Kidney (tissue), 14 donors: ENCODE data around the gene MTMR10. TPM values are rescaled to one million over a fixed set of nuclear protein-coding genes. Genes with fewer than 3 reads are reported as not detected.

ENCODE experiments used
- DNase-seq, 5 donors: peaks; one replicate each; pipeline ENCODE4 v3.0.0-alpha.2; 2013 to 2020
- FAIRE-seq: peaks from 2 replicates; lab custom pipeline; 2012; peaks lifted over from hg19 to GRCh38; lab: Jason Lieb, UNC
- H3K27ac ChIP-seq, 2 donors: one replicate each; pipeline ENCODE4 v1.7.0; 2013; ENCODE audit warnings: low read depth in 2 of 2, low read length in 2 of 2, inconsistent platforms in 1 of 2
- H3K27me3 ChIP-seq: one replicate; pipeline ENCODE4 v1.7.1; 2013; ENCODE audit warnings: low read length, inconsistent platforms; ENCODE audit not compliant: control insufficient read depth, insufficient read depth
- H3K36me3 ChIP-seq, 3 donors: one replicate each; pipeline versions ENCODE4 v1.7.0 to v1.7.1; 2013; ENCODE audit warnings: low read length in 3 of 3, control low read depth in 1 of 3, inconsistent platforms in 1 of 3; ENCODE audit not compliant: insufficient read depth in 3 of 3, control insufficient read depth in 2 of 3
- H3K4me1 ChIP-seq, 3 donors: one replicate each; pipeline versions ENCODE4 v1.7.0 to v1.7.1; 2013; ENCODE audit warnings: low read length in 3 of 3, inconsistent platforms in 1 of 3, low read depth in 1 of 3; ENCODE audit not compliant: control insufficient read depth in 2 of 3, insufficient read depth in 2 of 3
- H3K4me3 ChIP-seq, 3 donors: one replicate each; pipeline versions ENCODE4 v1.7.0 to v1.8.1; 2013; ENCODE audit warnings: low read length in 3 of 3, control low read depth in 1 of 3, inconsistent platforms in 1 of 3
- H3K9ac ChIP-seq, 3 donors: one replicate each; pipeline versions ENCODE4 v1.7.0 to v1.7.1; 2013; ENCODE audit warnings: low read length in 3 of 3, control low read depth in 1 of 3, inconsistent platforms in 1 of 3
- H3K9me3 ChIP-seq, 3 donors: one replicate each; pipeline versions ENCODE4 v1.7.0 to v1.7.1; 2013; ENCODE audit warnings: low read length in 3 of 3, control low read depth in 1 of 3, inconsistent platforms in 1 of 3; ENCODE audit not compliant: control insufficient read depth in 2 of 3, insufficient read depth in 1 of 3
- CTCF ChIP-seq: IDR thresholded peaks from 3 replicates; pipeline ENCODE4 v1.5.1; 2012; ENCODE audit warnings: mild to moderate bottlenecking, moderate library complexity, borderline replicate concordance; ENCODE audit not compliant: insufficient read depth; ENCODE audit errors: extremely low read depth
- intact Hi-C: fragments of 100-400 bp; cut with DNase I; formaldehyde crosslinking; loops from one replicate; pipeline ENCODE4 v1.11.1; 2022
- polyA plus RNA-seq: library from polyadenylated mRNA; stranded (reverse); fragments of 350-450 nt; fragmentation: Illumina TruSeq; extraction: RNeasy Lipid Tissue Mini Kit (QIAGEN cat#74804); gene quantifications from one replicate; pipeline ENCODE4 v1.2.3, GENCODE V29; 2014; ENCODE audit warnings: low read depth, low replicate concordance; ENCODE audit not compliant: insufficient read depth
- total RNA-seq: library from RNA; stranded (reverse); fragmentation: NEBNext Ultra II Directional; extraction: Animal tissue kit (Norgen Biotek cat#: 25700); gene quantifications from one replicate; pipeline ENCODE4 v1.2.1, GENCODE V29; 2021
- donor health status: control.
- donor health status: control.
- donor health status: control.
- donor health status: control.
- donor health status: control.
- donor health status: DM: yes; HTN: yes; CAD: no.
- donor health status: Normal renal cell carcinoma (clear cell type).

Gene MTMR10
- total and polyA plus RNA-seq, 2 donors from 2014 or later: 26.2 to 70.4 TPM

DNA sequence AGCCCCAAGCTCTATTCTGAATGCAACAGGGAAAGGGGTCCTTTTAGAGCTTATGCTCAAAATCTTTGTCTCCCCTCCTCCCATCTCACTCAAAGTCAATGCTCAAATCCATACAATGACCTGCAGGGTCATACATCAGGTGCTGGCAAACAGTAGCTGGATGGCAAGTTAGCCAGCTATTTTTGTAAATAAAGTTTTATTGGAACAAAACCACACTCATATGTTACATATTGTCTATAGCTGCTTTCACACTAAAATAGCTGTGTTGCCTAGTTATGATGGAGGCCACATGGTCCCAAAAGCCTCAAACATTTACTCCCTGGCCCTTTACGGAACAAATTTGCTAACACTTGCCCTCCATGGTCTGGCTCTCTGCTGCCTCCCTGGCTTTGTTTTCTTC lies 89.5 kb downstream of the MTMR10 start:
- H3K36me3 ChIP-seq: no peaks in the 10 kb centered on the region
- no peak overlapping the region for H3K4me3 ChIP-seq
- H3K9ac ChIP-seq: no peak overlapping the region
- DNase-seq (no peak), FAIRE-seq (no peak)
- H3K9me3 ChIP-seq: no peaks in the 10 kb centered on the region
- H3K27me3 ChIP-seq: no peaks in the 10 kb centered on the region
- H3K27ac ChIP-seq: no peak overlapping the region
- peaks cover 2 to 18% (median 11%) of the 10 kb centered on the region in 3 donors for H3K4me1 ChIP-seq
- intact Hi-C loops: loop anchor here (10.0 kb wide), 1 partner anchor 233 kb away; no protein-coding TSS in a partner anchor
- no peak for TF ChIP-seq CTCF

DNA sequence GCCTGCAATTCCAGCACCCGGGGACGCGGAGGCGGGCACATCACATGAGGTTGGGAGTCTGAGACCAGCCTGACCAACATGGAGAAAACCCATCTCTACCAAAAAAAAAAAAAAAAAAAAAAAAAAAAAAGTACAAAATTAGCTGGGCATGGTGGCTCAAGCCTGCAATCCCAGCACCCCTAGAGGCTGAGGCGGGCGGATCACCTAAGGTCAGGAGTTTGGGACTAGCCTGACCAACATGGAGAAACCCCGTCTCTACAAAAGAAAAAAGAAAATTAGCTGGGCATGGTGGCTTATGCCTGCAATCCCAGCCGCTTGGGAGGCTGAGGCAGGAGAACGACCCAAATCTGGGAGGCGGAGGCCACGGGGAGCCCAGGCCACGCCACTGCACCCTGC lies 95.2 kb downstream of the MTMR10 start:
- H3K9ac ChIP-seq: no peak overlapping the region
- intact Hi-C loops: no loop called here
- H3K27me3 ChIP-seq: no peaks in the 10 kb centered on the region
- FAIRE-seq (no peak), DNase-seq (no peak)
- H3K9me3 ChIP-seq: no peaks in the 10 kb centered on the region
- no peak overlapping the region for H3K4me3 ChIP-seq
- no peaks in the 10 kb centered on the region for H3K4me1 ChIP-seq
- H3K27ac ChIP-seq: no peak overlapping the region
- no peak for TF ChIP-seq CTCF
- no peaks in the 10 kb centered on the region for H3K36me3 ChIP-seq

- TF ChIP-seq CTCF: no peak
- Histone ChIP-seq H3K27ac (no peak overlapping the region), H3K27me3 (no peaks in the 10 kb centered on the region), H3K9me3 (no peaks in the 10 kb centered on the region), H3K4me3 (no peak overlapping the region), H3K4me1 (no peaks in the 10 kb centered on the region), H3K9ac (no peak overlapping the region), H3K36me3 (no peaks in the 10 kb centered on the region)
- intact Hi-C loops: no loop called here
- FAIRE-seq (no peak), DNase-seq (no peak)
Observed at GRCh38 chr15:30895461-30896210, 95.8 kb downstream of the MTMR10 start.
